Endometrial microvascular endothelial cells (primary cell): ENCODE results near the gene KLLN. TPM values are rescaled to one million over a fixed set of nuclear protein-coding genes. Genes with fewer than 3 reads are reported as not detected.

Source experiments
- in situ Hi-C: cut with HindIII; loops from 2 replicates; pipeline ENCODE4 v1.10.0; 2017; ENCODE audit warnings: low sequenced_read_pairs, low pct_unique_long_range_greater_than_20kb; ENCODE audit errors: inconsistent ontology term
- total RNA-seq: library from RNA; depleted of rRNA; stranded (reverse); fragments of >200 nt; gene quantifications from one replicate; pipeline ENCODE4 v1.2.3, GENCODE V29; 2015; ENCODE audit errors: inconsistent ontology term

KLLN gene
- total RNA-seq, 1 donor from 2014 or later: 0.46 TPM

- in situ Hi-C loops: loop anchor here (25.0 kb wide), 2 partner anchors 93 to 368 kb away; no protein-coding TSS in a partner anchor
Measured at GRCh38 chr10:87869139-87869538, 5.8 kb upstream of the KLLN start.

- in situ Hi-C loops: loop anchor here (25.0 kb wide), 2 partner anchors 94 to 369 kb away; no protein-coding TSS in a partner anchor
Measured at GRCh38 chr10:87868277-87868676, 4.9 kb upstream of the KLLN start.

GRCh38 chr10:87867453-87867852, 4.1 kb upstream of the KLLN start:
- in situ Hi-C loops: loop anchor here (25.0 kb wide), 2 partner anchors 95 to 370 kb away; no protein-coding TSS in a partner anchor

GRCh38 chr10:87866412-87866974, 3.2 kb upstream of the KLLN start:
- in situ Hi-C loops: loop anchor here (25.0 kb wide), 2 partner anchors 96 to 371 kb away; no protein-coding TSS in a partner anchor

- in situ Hi-C loops: loop anchor here (25.0 kb wide), 2 partner anchors 97 to 372 kb away; no protein-coding TSS in a partner anchor
Measured at GRCh38 chr10:87865241-87865881, 2.0 kb upstream of the KLLN start.

GRCh38 chr10:87864496-87865059, 1.2 kb upstream of the KLLN start:
- in situ Hi-C loops: loop anchor here (25.0 kb wide), 2 partner anchors 98 to 373 kb away; no protein-coding TSS in a partner anchor

GRCh38 chr10:87863951-87864495, 690 bp upstream of the KLLN start:
- in situ Hi-C loops: loop anchor here (25.0 kb wide), 2 partner anchors 98 to 373 kb away; no protein-coding TSS in a partner anchor

- in situ Hi-C loops: loop anchor here (25.0 kb wide), 2 partner anchors 100 to 375 kb away; no protein-coding TSS in a partner anchor
Measured at GRCh38 chr10:87862679-87863052, 667 bp downstream of the KLLN start.

- in situ Hi-C loops: loop anchor here (25.0 kb wide), 2 partner anchors 100 to 375 kb away; no protein-coding TSS in a partner anchor
Measured at GRCh38 chr10:87861953-87862678, 1.2 kb downstream of the KLLN start.

- in situ Hi-C loops: loop anchor here (25.0 kb wide), 2 partner anchors 101 to 376 kb away; no protein-coding TSS in a partner anchor
Measured at GRCh38 chr10:87861566-87861952, 1.8 kb downstream of the KLLN start.

- in situ Hi-C loops: loop anchor here (25.0 kb wide), 2 partner anchors 101 to 376 kb away; no protein-coding TSS in a partner anchor
Measured at GRCh38 chr10:87860816-87861403, 2.4 kb downstream of the KLLN start.

- in situ Hi-C loops: loop anchor here (25.0 kb wide), 2 partner anchors 102 to 377 kb away; no protein-coding TSS in a partner anchor
Measured at GRCh38 chr10:87860156-87860795, 3.1 kb downstream of the KLLN start.

GRCh38 chr10:87855665-87856064, 7.7 kb downstream of the KLLN start:
- in situ Hi-C loops: loop anchor here (25.0 kb wide), 2 partner anchors 107 to 382 kb away; no protein-coding TSS in a partner anchor

- in situ Hi-C loops: loop anchor here (25.0 kb wide), 2 partner anchors 107 to 382 kb away; no protein-coding TSS in a partner anchor
Measured at GRCh38 chr10:87855247-87855646, 8.1 kb downstream of the KLLN start.

- in situ Hi-C loops: loop anchor here (25.0 kb wide), 2 partner anchors 110 to 385 kb away; no protein-coding TSS in a partner anchor
Measured at GRCh38 chr10:87852089-87852488, 11.2 kb downstream of the KLLN start.

GRCh38 chr10:87850742-87851205, 12.6 kb downstream of the KLLN start:
- in situ Hi-C loops: loop anchor here (25.0 kb wide), 2 partner anchors 112 to 387 kb away; no protein-coding TSS in a partner anchor

- in situ Hi-C loops: no loop called here
Measured at GRCh38 chr10:87849001-87849400, 14.3 kb downstream of the KLLN start.
